Testis (tissue), 3 donors: ENCODE measurements around the gene KRT77. TPM values are rescaled to one million over a fixed set of nuclear protein-coding genes. Genes with fewer than 3 reads are reported as not detected.

ENCODE experiments used
- DNase-seq: peaks from one replicate; pipeline ENCODE4 v3.0.0-alpha.2; 2019
- H3K27ac ChIP-seq, 2 donors: fragments of 200-600 bp; sonication (generic); one replicate each; pipeline ENCODE4 v1.5.1; 2019
- H3K27me3 ChIP-seq: fragments of 200-600 bp; sonication (generic); one replicate; pipeline ENCODE4 v1.5.1; 2019
- H3K36me3 ChIP-seq: fragments of 200-600 bp; sonication (generic); one replicate; pipeline ENCODE4 v1.5.1; 2017; ENCODE audit warnings: low read depth; ENCODE audit errors: missing control alignments
- H3K4me1 ChIP-seq: fragments of 200-600 bp; sonication (generic); one replicate; pipeline ENCODE4 v1.5.1; 2019
- H3K4me3 ChIP-seq, 2 donors: fragments of 200-600 bp; sonication (generic); one replicate each; pipeline ENCODE4 v1.5.1; 2017 to 2019
- H3K9me3 ChIP-seq: fragments of 200-600 bp; sonication (generic); one replicate; pipeline ENCODE4 v1.5.1; 2017
- POLR2A ChIP-seq: fragments of 450-650 bp; IDR thresholded peaks from one replicate; pipeline ENCODE4 v1.6.1; 2017; ENCODE audit warnings: antibody characterized with exemption, mild to moderate bottlenecking, moderate library complexity
- WGBS, 2 donors: methylation state at CpG; one replicate each; pipeline ENCODE4 v1.1.5; 2018; 5-methylcytosine and 5-hydroxymethylcytosine counted together
- intact Hi-C: fragments of 100-400 bp; cut with DNase I; formaldehyde crosslinking; loops from one replicate; pipeline ENCODE4 v1.15.1; 2023; ENCODE audit warnings: low total_unique reads
- polyA plus RNA-seq: library from polyadenylated mRNA; stranded (reverse); fragments of 350-450 nt; fragmentation: Illumina TruSeq; extraction: RNeasy Lipid Tissue Mini Kit (QIAGEN cat#74804); gene quantifications from one replicate; pipeline ENCODE4 v1.2.3, GENCODE V29; 2014; ENCODE audit warnings: low read depth, low replicate concordance; ENCODE audit not compliant: insufficient read depth
- total RNA-seq, 2 donors: library from RNA; depleted of rRNA; stranded (reverse); fragments of >200 nt; gene quantifications; one replicate each; pipeline ENCODE4 v1.2.3, GENCODE V29; 2016
- TF ChIP-seq, protein P1 (sequence below), 3 experiments: fragments of 450-650 bp in 2 of 3; fragments of 200-600 bp in 1 of 3; sonication (generic) in 1 of 3; IDR thresholded peaks; one replicate each; pipeline ENCODE4 v1.5.1; 2016 to 2019; ENCODE audit warnings: antibody characterized with exemption in 3 of 3, mild to moderate bottlenecking in 2 of 3, moderate library complexity in 1 of 3

The KRT77 gene
- total and polyA plus RNA-seq, 3 donors from 2014 or later: 0.33 to 0.74 TPM; not detected in 1

DNA sequence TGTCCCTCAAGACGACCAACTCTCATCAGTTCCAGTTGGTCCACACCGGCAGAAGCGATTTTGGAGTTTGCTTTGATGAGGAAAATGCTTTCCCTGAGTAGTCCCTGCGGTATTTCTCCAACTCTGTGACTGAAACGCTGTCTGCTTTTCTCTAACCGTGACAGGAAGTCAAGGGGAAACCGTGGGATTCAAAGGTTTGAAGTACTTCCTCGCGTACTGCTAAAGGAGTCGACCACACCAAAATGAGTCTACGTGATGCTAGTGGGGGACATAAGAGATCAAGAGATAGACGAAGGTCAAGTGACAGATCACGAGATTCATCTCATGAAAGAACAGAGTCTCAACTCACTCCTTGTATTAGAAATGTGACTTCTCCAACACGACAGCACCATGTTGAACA, 45.3 kb upstream of the KRT77 start:
- TF ChIP-seq, protein P1, sequence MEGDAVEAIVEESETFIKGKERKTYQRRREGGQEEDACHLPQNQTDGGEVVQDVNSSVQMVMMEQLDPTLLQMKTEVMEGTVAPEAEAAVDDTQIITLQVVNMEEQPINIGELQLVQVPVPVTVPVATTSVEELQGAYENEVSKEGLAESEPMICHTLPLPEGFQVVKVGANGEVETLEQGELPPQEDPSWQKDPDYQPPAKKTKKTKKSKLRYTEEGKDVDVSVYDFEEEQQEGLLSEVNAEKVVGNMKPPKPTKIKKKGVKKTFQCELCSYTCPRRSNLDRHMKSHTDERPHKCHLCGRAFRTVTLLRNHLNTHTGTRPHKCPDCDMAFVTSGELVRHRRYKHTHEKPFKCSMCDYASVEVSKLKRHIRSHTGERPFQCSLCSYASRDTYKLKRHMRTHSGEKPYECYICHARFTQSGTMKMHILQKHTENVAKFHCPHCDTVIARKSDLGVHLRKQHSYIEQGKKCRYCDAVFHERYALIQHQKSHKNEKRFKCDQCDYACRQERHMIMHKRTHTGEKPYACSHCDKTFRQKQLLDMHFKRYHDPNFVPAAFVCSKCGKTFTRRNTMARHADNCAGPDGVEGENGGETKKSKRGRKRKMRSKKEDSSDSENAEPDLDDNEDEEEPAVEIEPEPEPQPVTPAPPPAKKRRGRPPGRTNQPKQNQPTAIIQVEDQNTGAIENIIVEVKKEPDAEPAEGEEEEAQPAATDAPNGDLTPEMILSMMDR (IDR thresholded peaks at IDR 0.05): no peak
- H3K4me3 ChIP-seq: no peak overlapping the region
- H3K27ac ChIP-seq: no peak overlapping the region
- intact Hi-C loops: no loop called here
- no peaks in the 10 kb centered on the region for H3K9me3 ChIP-seq
- H3K36me3 ChIP-seq: no peaks in the 10 kb centered on the region
- no peak for DNase-seq
- H3K4me1 ChIP-seq: no peaks in the 10 kb centered on the region
- 71 to 81% methylated on average over 14 of the region's 14 CpGs for WGBS, 2 donors
- no peaks in the 10 kb centered on the region for H3K27me3 ChIP-seq

DNA sequence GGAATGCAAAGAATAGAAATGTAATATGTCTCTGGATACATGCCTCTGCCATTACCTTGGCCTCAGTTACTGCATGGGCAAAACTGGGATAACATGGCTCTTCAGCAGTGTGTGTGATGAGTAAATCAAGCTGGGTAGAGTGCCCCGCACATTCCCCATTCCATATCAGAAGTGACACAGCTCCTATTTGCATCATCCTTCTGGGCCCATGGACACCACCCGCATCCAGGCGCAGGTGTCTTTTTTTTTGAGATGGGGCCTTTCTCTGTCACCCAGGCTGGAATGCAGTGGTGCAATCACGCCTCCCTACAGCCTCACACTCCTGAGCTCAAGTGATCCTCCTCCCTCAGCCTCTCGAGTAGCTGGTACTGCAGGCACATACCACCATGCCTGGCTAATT, 42.2 kb upstream of the KRT77 start:
- Histone ChIP-seq H3K27ac (no peak overlapping the region), H3K4me1 (no peaks in the 10 kb centered on the region), H3K9me3 (no peaks in the 10 kb centered on the region), H3K36me3 (no peaks in the 10 kb centered on the region), H3K27me3 (no peaks in the 10 kb centered on the region), H3K4me3 (no peak overlapping the region)
- no peak for TF ChIP-seq POLR2A
- TF ChIP-seq, protein P1 (IDR thresholded peaks at IDR 0.05): no peak
- WGBS, 2 donors: 77 to 90% methylated on average over 5 of the region's 5 CpGs
- DNase-seq: no peak
- intact Hi-C loops: no loop called here

DNA sequence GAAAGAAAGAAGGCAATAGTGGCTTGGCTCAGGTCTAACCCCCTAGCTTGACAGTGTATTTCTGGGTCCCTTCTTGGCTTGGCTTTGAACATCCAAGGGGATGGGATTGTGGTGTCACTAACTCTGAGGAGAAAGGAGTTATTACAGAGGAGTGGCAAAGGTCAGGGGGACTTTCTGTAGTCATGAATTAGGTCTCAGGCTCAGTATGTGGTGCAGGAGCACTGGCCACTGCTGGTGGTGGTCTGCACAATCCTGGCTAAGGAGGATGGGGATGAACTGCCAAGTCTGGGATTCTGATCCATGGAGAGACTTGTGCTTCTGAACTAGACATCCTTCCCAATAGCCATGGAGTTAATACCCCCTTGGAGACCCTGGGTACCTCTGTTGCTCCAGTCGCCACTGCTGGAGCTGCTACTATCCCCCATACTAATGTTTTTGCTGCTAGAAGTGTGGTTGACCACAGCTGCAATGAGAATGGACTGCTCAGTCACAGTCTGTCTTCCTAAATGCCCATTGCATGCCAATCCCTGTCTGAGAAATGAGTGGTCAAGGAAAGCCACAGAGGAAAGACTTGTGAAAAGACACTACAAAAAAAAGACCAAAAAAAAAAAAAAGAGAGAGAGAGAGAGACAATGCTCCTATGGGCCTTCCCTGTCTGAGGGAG, 41.3 kb upstream of the KRT77 start:
- TF ChIP-seq POLR2A: no peak
- Histone ChIP-seq H3K4me3 (no peak overlapping the region), H3K27ac (no peak overlapping the region), H3K36me3 (no peaks in the 10 kb centered on the region), H3K4me1 (no peaks in the 10 kb centered on the region), H3K9me3 (no peaks in the 10 kb centered on the region), H3K27me3 (no peaks in the 10 kb centered on the region)
- intact Hi-C loops: no loop called here
- DNase-seq: no peak
- WGBS, 2 donors: 50% methylated on average over 1 of the region's 1 CpG; no CpG with 5 or more reads in 1 of the 2 donors

DNA sequence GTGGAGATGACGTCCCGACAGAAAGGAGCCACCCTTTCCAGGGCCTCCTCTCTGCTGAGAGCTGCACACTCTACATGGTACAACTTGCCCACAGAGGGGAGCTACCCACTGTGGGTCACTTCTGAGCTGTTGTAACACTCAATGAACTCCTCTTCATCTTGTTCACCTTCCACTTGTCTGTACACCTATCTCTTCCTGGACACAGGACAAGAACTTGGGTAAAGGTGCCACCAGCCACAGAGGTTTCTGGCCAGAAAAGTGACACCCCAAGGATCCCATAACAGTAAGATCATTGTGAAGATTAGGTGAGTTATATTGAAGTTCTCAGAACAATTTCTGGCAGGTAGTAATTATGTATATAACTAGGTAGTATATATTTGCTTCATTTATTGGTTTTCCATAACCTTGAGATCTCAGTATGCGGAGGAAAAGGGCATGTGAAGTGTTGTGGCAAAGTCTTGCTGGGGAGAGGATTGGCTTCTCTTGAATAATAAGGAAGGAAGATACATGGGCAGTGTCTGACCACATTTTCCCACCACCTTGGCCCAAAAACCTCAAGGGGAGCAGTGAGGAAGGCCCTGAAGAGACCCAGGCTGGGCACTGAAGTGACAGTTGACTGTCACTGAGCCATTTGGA, 39.6 kb upstream of the KRT77 start:
- DNase-seq: no peak
- no peaks in the 10 kb centered on the region for H3K36me3 ChIP-seq
- no peaks in the 10 kb centered on the region for H3K9me3 ChIP-seq
- no peaks in the 10 kb centered on the region for H3K4me1 ChIP-seq
- H3K27me3 ChIP-seq: no peaks in the 10 kb centered on the region
- H3K27ac ChIP-seq: no peak overlapping the region
- H3K4me3 ChIP-seq: no peak overlapping the region
- intact Hi-C loops: no loop called here
- no peak for TF ChIP-seq POLR2A
- WGBS, 2 donors: 83 to 100% methylated on average over 1 to 3 of the region's 3 CpGs

DNA sequence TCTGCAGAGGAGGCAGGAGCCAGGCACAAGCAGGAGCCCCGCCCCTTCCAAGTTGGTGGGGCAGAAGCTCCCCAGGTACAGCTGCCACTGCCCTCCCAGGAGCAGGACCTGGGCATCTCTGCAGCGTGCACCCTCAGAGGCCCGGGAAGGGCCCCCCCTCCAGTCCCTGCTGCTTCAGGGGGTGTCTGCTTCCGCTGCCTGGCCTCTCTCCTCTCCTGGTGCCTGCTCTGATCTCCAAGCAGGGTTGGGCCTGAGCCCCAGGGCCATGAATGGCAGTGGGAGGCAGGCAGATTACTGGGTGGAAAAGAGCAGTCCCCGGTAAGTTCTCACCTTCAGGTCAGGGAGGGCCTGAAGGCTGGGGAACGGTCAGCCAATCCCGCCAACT, 38.9 kb upstream of the KRT77 start:
- no peak for DNase-seq
- Histone ChIP-seq H3K36me3 (no peaks in the 10 kb centered on the region), H3K27ac (no peak overlapping the region), H3K27me3 (no peaks in the 10 kb centered on the region), H3K9me3 (no peaks in the 10 kb centered on the region), H3K4me1 (no peaks in the 10 kb centered on the region), H3K4me3 (no peak overlapping the region)
- 78% methylated on average over 7 of the region's 7 CpGs; no CpG with 5 or more reads in 1 of the 2 donors for WGBS, 2 donors
- TF ChIP-seq, protein P1 (IDR thresholded peaks at IDR 0.05): no peak
- no peak for TF ChIP-seq POLR2A
- intact Hi-C loops: no loop called here
